Suppressor macrophage treated with lipopolysaccharide for 4 hours (primary cell): ENCODE data around the gene IRX2.

Experiments used
- DNase-seq: peaks from one replicate; pipeline ENCODE4 v3.0.0-alpha.2; 2020

Gene IRX2

DNA sequence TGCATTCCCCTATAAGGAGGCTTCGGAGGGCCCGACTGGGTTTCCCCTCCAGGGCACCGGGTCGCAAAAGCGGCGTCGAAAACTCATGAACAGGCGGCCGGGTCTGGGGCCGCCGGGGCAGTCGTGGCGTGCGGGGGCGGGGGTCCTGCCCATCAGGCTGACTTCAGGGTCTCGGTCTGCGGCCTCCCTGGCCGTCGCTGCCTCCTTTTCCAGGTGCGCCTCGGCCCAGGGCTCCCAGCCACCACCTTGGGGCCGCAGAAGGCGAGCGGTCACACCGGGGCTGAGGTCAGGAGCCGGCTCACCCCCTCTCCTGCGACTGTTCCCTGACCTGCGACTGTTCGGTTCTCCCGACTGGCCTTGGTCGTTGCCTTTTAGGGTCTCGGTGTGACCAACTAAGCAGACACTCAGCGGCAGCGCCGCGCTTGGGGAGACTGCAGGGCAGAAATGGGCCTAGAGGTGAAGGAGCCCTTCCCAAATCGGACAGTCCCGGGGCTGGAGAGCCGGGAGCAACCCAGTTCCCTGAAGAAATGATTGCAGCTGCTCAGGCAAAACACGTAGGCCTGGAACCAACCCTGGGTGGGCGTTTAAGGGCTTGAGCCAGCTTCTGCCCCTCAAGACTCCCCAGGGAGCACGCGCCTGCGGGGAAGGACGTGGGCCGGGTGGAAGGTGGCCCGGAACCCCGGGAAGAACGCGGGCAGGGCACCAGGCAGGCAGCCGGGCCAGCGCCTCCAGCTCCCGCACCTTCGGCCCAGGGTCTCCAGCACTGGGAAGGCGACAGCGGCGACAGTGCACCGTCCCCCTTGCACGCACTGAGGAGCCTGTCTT, 11.2 kb downstream of the IRX2 start:
- no peak for DNase-seq

DNA sequence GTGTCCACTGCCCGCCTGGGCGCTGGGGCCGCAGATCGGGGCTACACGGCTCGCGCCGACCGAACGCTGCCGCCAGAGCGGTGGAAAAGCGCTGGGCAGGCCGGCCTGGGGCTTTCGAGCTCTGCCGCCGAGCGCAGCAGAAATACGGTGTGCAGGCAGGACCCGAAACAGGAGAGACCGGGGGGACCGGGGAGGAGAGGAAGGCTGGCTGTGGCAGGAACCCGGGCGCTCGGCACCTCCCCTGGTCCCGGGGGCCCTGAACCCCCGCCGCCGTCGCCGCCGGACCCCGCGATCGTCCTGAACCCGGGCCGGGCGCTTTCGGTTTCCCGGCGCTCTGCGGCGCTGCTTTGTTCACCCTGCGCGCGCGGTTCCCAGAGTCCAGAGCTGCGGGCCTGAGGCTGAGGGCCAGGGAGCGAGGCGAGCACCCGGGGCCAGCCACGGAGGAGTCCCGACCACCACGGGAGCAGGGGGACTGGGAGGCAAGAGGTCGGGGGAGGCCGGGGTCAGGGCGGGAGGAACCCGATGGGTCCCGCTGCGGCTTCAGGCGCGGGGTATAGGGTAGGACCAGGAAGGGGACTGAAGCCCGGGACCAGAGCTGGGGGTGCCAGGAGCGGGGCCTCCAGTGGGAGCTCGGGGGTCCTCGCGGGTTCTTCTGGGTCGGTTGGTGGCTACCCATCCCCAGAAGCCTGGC, 12.0 kb downstream of the IRX2 start:
- DNase-seq, result no peak

DNA sequence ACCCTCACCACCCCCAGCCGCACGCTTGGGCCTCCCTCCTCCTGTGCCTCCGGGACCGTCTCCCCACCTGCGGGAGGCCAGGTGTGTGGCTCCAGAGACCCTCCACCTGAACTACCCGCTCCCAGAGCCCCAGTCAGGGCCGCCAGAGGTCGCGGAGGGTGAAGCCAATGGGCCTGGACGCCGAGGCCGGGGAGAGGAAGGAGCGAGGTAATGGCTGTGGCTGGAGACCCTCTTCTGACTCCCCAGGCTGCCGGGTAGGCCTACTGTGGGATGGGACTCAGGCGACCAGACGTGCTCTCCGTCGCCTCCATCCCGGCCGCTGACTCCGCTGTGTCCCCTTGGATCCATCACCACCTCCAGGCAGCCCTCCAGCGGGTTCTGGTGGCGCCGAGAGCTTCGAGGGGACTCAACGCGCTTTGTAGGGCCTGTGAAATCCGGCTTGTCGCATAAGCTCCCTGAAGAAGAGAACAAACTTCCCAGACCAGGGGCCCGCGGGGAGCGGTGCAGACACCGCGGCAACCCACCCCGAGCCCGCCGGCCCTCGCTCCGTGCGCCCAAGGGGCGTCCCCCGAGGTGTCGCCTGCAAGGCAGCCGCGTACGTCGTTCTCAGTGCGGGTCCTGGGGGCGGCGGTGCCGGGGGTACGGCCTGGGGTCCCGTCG, 12.6 kb downstream of the IRX2 start:
- DNase-seq, result no peak

DNA sequence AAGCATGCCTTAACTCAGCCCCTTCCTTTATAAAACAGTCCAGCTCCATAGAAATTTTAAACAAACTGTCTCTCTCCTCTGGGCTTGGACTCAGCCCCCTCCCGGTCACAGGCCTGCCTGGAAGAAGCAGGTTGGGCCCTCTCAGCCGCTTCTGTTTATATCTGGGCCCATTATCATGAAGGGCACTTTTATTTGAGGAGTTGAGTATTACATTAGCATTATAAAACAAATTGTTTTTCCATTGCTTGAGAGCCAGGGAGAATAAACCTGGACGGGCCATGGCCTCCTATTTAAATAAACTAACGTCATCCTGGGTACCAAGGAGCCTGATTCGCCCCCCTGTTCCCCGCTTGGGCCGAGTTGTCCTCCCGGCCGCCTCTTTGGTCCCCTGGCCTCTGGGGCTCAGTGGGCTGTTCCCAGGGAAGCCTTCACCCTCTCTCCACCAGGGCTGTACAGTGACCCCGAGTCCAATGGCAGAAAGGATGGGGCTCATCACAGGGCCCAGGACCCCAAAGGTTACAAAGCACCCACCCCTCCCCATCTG, 13.2 kb downstream of the IRX2 start:
- DNase-seq, result no peak

DNA sequence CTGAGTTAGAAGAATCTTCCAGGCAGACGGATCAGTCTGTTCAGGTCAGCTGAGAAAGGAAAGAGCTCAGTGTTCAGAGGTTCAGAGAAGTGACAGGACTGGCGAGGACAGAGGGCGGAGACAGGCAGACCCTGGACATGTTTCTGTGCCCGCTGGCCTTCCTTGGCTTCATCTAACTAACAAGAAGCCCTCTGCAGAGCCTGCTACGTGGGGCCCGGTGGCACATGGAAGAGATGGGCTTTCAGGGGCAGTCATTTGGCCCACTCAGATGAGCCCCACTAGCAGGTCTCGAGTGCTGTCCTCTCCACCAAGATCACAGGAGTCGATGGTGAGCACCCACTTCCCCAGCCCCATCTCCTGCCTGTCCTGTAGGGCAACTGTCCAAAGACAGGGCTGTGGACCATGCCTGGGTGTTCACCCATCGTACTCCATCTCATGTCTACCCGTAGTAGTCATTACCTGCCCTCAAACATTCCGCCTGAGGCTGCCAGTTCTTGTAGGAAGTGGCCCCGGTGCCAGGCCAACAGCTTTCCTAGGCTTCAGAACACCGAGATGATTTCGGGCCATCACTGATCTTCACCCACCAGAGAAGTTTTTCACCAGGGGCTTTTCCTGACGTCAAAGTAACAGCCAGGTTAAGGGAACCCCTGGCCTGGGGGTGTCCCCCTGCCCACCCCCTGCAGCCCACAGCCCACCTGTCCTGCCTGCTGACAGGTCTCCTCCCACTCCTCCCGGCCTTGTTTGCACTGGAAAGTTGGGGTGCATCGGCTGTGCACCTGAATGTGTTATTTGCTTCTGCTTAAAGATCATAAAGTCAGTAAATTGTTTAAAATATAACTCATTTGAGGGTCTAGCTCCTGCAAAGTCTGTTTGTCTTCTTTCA, 14.0 kb downstream of the IRX2 start:
- no peak for DNase-seq

DNA sequence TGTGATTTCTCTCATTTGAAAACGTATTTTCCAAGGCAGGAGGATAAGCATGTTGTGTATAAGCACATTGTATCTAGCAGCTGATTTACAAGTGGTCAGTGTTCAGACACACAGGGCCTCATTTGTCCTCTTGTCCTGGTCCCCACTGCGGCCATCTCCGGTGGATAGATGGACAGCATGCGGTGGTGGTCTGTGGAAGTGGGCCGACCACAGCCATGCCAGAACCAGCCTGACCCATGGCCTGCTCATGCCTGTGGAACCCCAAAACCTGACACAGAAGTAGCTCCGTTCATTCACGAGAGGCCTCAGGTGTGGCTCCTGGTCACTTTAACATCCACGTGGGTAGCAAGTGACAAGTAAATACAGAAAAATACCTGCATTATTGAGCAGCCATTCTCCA, 14.6 kb downstream of the IRX2 start:
- no peak for DNase-seq

DNA sequence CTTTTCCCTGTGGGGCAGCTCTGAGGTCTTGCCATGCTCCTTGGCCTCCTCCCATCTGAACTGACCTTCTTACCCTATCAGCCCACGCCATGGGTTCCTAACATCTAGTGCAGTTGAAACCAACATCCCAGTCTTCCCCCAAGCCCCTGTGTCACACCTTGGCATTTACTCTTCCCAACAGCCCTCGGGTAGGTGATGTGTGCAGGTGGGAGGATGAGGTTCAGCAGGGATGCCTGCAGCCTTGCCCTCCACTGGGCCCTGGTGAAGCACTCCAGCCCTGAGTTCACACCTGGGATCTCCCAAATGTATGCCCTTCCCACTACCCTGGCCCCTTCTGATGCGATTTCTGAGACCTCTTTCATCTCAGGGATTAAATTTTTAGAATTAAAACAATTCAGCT, 15.5 kb downstream of the IRX2 start:
- DNase-seq, result no peak

DNA sequence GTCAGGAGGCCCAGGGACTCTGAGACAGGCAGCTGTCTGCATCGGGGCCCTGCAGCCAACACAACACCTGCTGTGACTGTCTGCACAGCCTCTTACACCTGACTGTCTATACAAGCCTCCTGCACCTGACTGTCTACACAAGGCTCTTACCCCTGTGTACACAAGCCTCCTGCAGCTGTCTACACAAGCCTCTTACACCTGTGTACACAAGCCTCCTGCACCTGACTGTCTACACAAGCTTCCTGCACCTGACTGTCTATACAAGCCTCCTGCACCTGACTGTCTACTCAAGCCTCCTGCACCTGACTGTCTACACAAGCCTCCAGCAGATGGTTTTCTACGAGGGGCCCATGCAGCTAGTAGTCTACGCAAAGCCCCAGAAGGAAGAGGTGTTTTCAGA, 18.6 kb downstream of the IRX2 start:
- DNase-seq, result no peak

DNA sequence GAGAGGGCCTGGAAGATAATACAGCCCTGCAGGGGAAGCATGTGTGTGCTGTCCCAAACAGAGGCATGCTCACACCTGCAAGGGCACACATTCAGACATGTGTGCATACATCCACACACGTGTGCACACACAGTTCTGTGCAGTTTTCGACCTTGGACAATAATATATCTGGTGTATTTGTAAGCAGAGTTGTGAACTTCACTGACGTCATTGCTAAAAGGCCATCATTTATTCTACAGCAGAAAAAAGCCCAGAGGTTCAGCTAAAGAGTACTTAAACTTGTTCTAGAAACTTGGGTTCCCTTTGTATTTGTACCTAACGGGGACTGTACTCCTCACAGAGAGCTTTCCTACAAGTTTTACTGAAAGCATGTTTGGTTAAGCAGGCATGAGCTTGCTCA, 19.5 kb downstream of the IRX2 start:
- DNase-seq, result no peak

DNA sequence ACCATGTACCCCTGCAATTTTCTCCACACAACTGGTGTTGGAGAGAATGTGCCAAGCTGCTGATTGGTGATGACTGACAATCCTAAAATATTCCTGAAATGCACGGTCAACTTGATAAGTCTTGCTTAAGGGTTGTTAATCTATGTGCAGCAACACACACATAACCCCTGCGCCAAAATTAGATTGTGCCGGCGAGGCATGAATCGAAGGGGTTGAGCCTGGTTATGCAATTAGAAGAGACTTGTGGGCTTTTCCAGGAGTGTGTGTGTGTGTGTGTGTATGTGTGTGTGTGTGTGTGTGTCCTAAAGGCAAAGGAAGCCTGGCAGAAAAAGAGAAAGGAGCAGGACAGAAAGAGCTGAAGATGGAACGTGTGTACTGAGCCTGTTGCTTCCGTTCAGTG, 22.3 kb downstream of the IRX2 start:
- no peak for DNase-seq

DNA sequence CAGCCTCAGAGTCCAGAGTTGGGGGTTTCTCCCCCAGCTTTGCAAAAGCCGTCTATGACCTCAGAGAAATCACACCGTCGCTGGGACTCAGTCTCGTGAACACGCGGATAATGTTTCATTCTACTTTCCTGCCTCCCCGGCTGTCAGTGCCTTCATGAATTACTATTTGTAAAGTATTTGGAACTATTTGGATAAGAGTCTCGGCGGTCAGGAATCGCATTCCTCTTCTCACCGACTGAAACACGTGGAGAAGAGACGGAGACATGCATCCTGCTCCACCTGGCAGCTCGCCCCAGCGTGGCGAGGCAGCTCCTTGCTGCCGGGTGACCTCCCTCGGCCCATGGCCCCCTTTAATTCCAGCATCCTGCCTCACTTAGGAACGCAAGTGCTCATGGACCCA, 23.9 kb downstream of the IRX2 start:
- DNase-seq, result no peak

DNA sequence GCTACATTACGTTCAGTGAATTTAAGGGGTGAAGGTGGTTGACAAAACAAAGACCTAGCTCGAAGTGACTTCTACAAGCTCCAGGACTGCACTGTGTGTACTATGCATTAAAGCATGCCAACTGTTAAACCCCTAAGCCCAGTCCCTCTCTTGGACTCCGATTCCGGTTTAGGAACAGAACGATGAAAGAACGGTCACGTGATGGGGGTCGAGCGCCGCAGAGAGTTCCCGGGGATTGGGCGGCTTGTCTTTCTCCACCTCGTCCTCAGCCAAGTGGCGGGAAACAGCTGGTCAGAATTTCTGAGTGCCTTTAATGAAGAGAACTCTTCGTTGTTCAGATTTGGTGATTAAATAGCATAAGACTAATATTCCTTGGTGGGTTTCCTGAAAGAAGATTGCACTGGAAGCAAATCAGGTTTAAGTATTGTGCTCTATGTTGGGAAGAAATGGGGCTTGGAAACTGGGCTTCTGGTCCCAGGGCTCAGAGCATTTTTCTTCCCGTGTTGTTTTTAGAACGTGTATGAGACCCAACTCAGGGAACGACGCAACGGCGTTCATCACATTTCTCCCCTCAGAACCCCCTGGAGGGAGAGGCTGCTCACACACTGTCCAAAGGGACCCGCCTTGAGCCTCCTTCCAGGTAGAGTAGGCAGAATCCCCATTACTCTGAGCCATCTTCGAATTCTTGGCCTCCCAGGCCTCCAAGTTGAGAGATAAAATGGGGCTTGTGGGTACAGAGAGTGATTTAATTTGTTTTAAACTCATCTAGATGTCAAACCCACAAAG, 25.3 kb downstream of the IRX2 start:
- no peak for DNase-seq

DNA sequence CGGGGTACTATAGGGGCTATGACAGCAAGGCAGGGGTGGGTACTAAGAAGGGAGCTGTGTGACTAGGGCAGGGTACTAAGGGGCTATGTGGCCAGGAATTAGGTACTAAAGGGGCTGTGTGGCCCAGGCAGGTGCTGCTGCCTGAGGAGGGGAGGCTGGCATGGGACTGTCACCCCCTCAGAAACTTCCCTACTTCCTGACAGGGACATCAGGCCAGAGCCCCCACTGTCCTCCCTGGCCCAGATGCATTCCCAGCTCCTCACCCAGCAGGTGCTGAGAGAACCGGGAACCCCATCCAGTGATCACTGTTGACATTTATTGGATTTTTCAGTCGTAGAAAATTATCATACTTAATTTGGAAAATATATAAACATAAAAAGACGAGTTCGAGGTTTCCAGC, 26.6 kb downstream of the IRX2 start:
- DNase-seq, result no peak

DNA sequence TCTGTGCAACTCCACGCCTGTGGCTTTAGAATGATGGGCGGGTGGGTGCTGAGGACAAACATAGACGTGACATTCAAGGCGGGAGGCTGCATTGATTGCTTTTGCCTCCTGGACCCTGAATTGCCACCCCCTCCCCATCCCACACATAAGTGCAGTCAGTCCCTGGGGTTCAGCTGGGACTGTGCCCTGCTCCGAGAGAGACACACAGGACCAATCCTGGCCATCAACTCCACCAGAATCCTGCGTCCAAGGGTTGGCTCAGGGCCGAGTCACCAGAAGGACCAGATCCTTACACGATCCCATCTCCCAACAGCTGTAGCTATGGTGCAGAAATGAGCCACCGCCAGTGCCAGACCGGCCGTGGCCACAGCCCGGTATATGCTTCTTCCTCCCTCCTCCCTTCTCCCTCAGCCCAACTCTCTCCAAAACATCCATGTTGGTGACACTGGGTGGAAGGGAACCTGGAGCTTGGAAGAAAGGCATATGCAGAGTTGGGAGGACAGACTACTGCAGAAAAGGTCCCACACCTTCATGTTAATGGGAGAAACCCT, 27.4 kb downstream of the IRX2 start:
- no peak for DNase-seq

DNA sequence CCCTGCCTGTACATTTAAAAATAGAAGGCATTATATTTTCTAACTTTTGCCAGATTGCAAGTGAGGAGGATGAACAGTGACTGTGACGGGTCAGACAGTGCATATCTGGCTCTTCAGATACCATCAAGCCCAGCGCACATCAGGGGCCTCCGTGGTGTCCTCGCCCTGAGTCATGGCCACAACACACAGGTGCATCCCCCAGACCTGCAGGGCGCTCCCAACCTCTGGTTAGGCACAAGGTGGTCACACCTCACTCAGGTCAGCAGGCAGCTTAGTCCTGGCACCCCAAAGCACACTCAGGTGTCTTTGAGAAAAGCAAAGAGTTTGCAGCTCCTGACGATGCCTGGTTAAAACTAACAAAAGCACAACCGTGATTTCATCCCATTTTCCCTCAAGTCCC, 28.6 kb downstream of the IRX2 start:
- DNase-seq, result no peak

DNA sequence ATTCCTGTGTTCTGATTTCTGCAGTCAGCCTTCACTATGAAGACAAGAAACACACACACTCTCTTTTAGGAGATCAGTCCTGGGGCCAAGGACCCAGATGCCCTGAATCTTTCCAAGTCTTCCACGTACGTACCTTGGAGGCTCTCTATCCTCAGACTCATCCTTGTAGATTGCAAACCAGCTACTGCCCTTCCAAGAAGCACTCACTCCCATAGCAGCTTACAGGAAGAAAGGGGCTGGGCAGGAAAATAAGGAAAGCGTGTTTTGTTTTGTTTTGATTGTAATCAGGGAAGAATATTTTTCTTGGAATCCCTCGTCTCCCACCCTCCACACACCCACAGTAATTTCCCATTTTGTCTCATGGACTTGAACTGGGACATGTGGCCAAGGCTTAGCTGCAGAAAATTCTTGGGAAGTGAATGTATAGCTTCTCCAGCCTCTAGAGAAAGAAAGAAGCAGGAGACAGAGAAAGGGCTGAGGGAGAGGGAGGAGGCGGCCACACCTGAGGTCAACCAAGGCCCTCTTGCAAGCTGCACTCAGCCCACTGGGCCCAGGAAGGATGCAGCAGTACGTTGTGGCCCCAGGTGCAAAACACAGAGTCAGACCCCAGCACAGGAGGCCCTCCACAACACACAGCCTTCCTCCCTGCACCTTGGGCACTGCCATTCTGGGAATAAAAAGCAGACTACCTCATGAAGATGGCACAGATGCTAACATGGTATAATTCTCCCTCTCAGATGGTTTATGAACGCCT, 29.9 kb downstream of the IRX2 start:
- no peak for DNase-seq

DNA sequence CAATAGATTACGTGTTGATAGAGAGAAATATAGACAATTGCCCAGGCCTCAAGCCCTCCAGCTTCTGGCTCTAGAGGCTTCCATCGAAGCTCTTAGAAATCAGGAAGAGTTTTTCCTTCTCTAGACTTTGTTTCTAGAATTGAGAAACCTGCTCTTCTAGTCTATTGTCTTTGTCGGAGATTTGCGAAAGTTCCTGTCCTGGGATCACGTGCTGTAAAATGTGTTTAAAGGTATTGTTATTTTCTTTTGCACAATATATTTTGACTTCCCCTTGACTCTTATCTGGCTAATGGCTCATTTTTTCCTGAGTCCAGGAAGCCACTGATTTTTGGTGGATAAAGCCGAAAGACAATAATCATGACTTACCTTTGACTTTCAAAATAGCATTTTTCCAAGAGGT, 32.1 kb downstream of the IRX2 start:
- no peak for DNase-seq

DNA sequence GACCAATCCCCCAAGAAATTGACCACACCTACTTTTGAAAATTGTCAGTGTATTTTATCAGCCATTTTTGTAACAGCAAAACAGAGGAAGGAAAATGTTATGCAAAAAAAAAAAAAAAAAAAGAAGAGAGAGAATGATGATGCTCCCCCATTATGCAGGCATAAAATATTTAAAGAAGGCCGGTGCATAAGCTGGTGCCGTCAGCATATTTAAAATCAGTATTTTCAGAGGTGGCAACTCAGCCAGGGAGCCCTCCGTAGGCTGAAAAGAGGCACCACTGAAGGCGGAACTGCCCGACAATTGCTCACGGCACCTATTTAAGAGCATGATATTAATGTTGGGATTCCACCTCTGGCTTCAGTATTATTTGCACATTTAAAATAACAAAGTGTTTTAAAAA, 33.4 kb downstream of the IRX2 start:
- no peak for DNase-seq

DNA sequence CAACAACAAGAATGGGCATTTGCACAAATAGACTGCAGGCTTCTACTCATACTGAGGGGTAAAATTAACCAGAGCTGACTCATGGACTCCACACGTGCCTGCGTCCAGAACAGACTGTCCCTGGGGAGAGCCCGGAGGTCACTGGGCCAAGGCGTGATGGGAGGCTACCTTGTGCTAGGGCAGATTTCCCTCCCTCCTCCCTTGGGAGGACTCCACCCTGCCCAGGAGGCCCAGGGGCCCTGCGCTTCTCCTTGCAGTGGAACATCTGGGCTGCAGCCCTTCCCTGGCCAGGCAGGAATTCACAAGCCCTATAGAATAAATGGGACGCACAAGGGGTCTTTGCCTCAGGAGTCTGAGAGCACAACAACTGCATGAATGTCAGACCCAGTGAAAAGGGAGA, 35.6 kb downstream of the IRX2 start:
- DNase-seq, result no peak

DNA sequence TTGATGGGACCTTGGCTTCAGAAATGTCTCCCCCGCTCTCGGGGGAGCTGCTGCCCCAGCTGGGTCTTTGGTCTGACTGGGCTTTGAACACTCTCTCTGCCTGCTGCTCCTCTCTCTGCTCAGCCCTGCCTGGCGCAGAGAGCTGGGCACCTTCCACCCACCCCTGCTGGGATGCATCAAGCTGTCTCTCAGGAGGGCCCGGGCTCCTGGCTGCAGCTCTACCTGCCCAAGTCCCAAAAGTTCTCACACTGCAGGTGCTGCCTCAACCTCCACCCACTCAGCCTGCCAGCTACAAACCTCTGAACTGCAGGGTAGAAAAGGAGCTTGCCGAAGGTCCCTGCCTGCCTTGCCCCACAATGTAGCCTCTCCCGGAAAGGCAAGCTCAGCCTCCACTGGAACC, 36.7 kb downstream of the IRX2 start:
- no peak for DNase-seq

DNA sequence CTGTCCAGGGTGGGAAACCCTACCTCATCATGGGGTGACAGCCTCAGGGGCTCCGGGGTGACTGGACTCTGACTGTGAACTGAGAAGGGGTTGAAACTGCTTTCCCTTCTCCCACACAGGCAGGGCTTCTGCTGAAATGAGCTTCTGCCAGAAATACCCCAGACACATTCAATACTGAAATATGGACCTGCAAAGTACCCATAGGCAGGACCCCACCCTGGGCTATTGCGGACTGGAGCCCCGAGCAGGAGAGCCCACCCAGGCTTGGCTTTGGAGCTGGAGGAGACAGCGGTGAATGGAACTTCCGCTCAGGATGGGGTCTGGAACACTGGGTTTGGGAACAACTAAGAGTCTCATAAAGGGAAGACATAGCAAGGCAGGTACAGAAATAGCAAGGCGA, 37.5 kb downstream of the IRX2 start:
- DNase-seq, result no peak
